HEK293 (cell line): ENCODE measurements around the gene CHID1.
A peak's percentile ranks its signal among the peaks of the same experiment; 100 is the strongest.

Source experiments
- BCL11B ChIP-seq: fragments of 450-650 bp; formaldehyde crosslinking; IDR thresholded peaks from 2 replicates; pipeline ENCODE4 v1.5.1; 2016; ENCODE audit warnings: low read depth, missing biosample characterization, missing genetic modification characterization
- HOXA7 ChIP-seq: sonication (generic); formaldehyde crosslinking; IDR thresholded peaks from 2 replicates; pipeline ENCODE4 v1.8.1; 2022; ENCODE audit warnings: missing genetic modification reagents, borderline replicate concordance
- KLF1 ChIP-seq: fragments of 450-650 bp; formaldehyde crosslinking; IDR thresholded peaks from 2 replicates; pipeline ENCODE4 v1.5.1; 2016; ENCODE audit warnings: missing biosample characterization, missing genetic modification characterization
- KLF8 ChIP-seq: fragments of 450-650 bp; formaldehyde crosslinking; IDR thresholded peaks from 2 replicates; pipeline ENCODE4 v1.5.1; 2016; ENCODE audit warnings: missing biosample characterization, missing genetic modification characterization
- KLF9 ChIP-seq: fragments of 450-650 bp; formaldehyde crosslinking; IDR thresholded peaks from 2 replicates; pipeline ENCODE4 v1.5.1; 2016; ENCODE audit warnings: missing biosample characterization, missing genetic modification characterization, low read depth
- MYNN ChIP-seq: fragments of 450-650 bp; formaldehyde crosslinking; IDR thresholded peaks from 2 replicates; pipeline ENCODE4 v1.5.1; 2016; ENCODE audit warnings: missing biosample characterization, missing genetic modification characterization, borderline replicate concordance
- YY1 ChIP-seq: fragments of 450-650 bp; formaldehyde crosslinking; IDR thresholded peaks from 2 replicates; pipeline ENCODE4 v1.5.1; 2018; ENCODE audit warnings: missing biosample characterization, missing genetic modification characterization
- ZNF138 ChIP-seq: fragments of 450-650 bp; formaldehyde crosslinking; IDR thresholded peaks from 2 replicates; pipeline ENCODE4 v1.5.1; 2016; ENCODE audit warnings: missing biosample characterization, missing genetic modification characterization, borderline replicate concordance
- ZNF140 ChIP-seq: fragments of 450-650 bp; formaldehyde crosslinking; IDR thresholded peaks from 2 replicates; pipeline ENCODE4 v1.5.1; 2016; ENCODE audit warnings: missing biosample characterization, missing genetic modification characterization
- ZNF157 ChIP-seq: fragments of 450-650 bp; formaldehyde crosslinking; IDR thresholded peaks from 2 replicates; pipeline ENCODE4 v1.5.1; 2016; ENCODE audit warnings: missing biosample characterization, missing genetic modification characterization
- ZNF248 ChIP-seq: fragments of 450-650 bp; formaldehyde crosslinking; IDR thresholded peaks from 2 replicates; pipeline ENCODE4 v1.5.1; 2017; ENCODE audit warnings: missing biosample characterization, missing genetic modification characterization
- ZNF341 ChIP-seq: fragments of 450-650 bp; formaldehyde crosslinking; IDR thresholded peaks from 2 replicates; pipeline ENCODE4; 2016; ENCODE audit warnings: low read depth, missing biosample characterization, missing genetic modification characterization
- ZNF558 ChIP-seq: fragments of 450-650 bp; formaldehyde crosslinking; IDR thresholded peaks from 2 replicates; pipeline ENCODE4 v1.5.1; 2016; ENCODE audit warnings: missing biosample characterization, missing genetic modification characterization
- ZSCAN30 ChIP-seq: fragments of 450-650 bp; IDR thresholded peaks from 2 replicates; pipeline ENCODE4 v1.5.1; 2018; ENCODE audit warnings: missing biosample characterization, mild to moderate bottlenecking, missing genetic modification characterization, moderate library complexity
- TF ChIP-seq, protein P1 (sequence below): fragments of 450-650 bp; formaldehyde crosslinking; IDR thresholded peaks from 2 replicates; pipeline ENCODE4 v1.5.1; 2016; ENCODE audit warnings: missing biosample characterization, missing genetic modification characterization, low read depth
- TF ChIP-seq, protein P2 (sequence below): fragments of 450-650 bp; formaldehyde crosslinking; IDR thresholded peaks from 2 replicates; pipeline ENCODE4 v1.5.1; 2016; ENCODE audit warnings: missing biosample characterization, missing genetic modification characterization
- TF ChIP-seq, protein P3 (sequence below): fragments of 450-650 bp; formaldehyde crosslinking; IDR thresholded peaks from 2 replicates; pipeline ENCODE4 v1.5.1; 2017; ENCODE audit warnings: missing biosample characterization, missing genetic modification characterization
- TF ChIP-seq, protein P4 (sequence below): fragments of 450-650 bp; formaldehyde crosslinking; IDR thresholded peaks from 2 replicates; pipeline ENCODE4 v1.5.1; 2016; ENCODE audit warnings: missing biosample characterization, missing genetic modification characterization
- TF ChIP-seq, protein P5 (sequence below): fragments of 450-650 bp; formaldehyde crosslinking; IDR thresholded peaks from 2 replicates; pipeline ENCODE4 v1.5.1; 2016; ENCODE audit warnings: missing biosample characterization, missing genetic modification characterization
- TF ChIP-seq, protein P6 (sequence below): fragments of 450-650 bp; formaldehyde crosslinking; IDR thresholded peaks from 2 replicates; pipeline ENCODE4 v1.5.1; 2016; ENCODE audit warnings: missing biosample characterization, missing genetic modification characterization
- TF ChIP-seq, protein P7 (sequence below): fragments of 450-650 bp; formaldehyde crosslinking; IDR thresholded peaks from 2 replicates; pipeline ENCODE4 v1.5.1; 2016; ENCODE audit warnings: missing biosample characterization, missing genetic modification characterization, borderline replicate concordance

Gene CHID1

DNA sequence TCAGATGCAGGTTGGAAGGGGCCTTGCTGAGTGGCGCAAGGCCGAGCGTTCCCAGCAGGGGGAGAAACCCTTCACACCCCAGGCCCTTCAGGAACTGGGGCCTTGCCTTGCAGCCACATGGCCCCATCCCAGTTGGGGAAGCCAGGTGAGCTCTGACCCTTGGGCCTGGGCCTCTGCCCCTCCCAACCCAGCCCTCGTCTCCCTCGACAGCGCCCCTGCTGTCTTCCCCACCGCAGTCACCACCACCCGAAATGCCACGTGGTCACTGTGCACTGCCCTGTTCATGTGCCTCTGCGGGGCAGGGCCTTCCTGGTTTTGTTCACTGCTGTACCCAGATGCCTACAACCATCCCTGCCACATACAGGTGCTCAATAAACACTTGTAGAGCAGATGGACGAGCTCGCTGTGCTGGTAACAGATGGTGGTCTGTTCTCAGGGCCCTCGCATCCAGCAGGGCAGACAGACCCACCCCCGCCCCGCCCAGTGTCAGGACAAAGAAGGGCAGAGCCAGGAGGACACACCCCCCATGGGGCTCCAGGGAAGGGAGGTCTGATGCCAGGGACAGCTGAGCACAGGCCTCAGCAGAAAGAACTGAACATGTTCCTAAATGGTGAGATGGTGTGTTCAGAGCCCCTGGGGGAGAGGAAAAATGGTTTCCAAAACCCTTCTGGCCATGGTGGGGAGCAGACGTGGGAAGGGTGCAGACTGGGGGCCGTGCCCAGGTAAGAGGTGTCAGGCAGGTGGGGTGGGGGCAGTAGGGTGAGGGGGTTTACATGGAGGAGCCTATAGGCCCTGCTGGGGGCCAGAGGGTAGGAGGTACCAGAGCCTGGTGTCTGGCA is 72.0 kb downstream of the CHID1 start (continued):
- TF ChIP-seq, protein P1, sequence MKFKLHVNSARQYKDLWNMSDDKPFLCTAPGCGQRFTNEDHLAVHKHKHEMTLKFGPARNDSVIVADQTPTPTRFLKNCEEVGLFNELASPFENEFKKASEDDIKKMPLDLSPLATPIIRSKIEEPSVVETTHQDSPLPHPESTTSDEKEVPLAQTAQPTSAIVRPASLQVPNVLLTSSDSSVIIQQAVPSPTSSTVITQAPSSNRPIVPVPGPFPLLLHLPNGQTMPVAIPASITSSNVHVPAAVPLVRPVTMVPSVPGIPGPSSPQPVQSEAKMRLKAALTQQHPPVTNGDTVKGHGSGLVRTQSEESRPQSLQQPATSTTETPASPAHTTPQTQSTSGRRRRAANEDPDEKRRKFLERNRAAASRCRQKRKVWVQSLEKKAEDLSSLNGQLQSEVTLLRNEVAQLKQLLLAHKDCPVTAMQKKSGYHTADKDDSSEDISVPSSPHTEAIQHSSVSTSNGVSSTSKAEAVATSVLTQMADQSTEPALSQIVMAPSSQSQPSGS (tag by site-specific recombination): no peak
- no peak for TF ChIP-seq ZNF138 (tag by site-specific recombination)
- TF ChIP-seq, protein P2, sequence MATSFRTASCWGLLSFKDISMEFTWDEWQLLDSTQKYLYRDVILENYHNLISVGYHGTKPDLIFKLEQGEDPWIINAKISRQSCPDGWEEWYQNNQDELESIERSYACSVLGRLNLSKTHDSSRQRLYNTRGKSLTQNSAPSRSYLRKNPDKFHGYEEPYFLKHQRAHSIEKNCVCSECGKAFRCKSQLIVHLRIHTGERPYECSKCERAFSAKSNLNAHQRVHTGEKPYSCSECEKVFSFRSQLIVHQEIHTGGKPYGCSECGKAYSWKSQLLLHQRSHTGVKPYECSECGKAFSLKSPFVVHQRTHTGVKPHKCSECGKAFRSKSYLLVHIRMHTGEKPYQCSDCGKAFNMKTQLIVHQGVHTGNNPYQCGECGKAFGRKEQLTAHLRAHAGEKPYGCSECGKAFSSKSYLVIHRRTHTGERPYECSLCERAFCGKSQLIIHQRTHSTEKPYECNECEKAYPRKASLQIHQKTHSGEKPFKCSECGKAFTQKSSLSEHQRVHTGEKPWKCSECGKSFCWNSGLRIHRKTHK: no peak
- TF ChIP-seq MYNN (tag by site-specific recombination): no peak
- TF ChIP-seq HOXA7 (CRISPR knock-in tag): no peak
- TF ChIP-seq, protein P3, sequence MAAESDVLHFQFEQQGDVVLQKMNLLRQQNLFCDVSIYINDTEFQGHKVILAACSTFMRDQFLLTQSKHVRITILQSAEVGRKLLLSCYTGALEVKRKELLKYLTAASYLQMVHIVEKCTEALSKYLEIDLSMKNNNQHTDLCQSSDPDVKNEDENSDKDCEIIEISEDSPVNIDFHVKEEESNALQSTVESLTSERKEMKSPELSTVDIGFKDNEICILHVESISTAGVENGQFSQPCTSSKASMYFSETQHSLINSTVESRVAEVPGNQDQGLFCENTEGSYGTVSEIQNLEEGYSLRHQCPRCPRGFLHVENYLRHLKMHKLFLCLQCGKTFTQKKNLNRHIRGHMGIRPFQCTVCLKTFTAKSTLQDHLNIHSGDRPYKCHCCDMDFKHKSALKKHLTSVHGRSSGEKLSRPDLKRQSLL: no peak
- TF ChIP-seq ZNF140 (tag by site-specific recombination): no peak
- TF ChIP-seq, protein P4, sequence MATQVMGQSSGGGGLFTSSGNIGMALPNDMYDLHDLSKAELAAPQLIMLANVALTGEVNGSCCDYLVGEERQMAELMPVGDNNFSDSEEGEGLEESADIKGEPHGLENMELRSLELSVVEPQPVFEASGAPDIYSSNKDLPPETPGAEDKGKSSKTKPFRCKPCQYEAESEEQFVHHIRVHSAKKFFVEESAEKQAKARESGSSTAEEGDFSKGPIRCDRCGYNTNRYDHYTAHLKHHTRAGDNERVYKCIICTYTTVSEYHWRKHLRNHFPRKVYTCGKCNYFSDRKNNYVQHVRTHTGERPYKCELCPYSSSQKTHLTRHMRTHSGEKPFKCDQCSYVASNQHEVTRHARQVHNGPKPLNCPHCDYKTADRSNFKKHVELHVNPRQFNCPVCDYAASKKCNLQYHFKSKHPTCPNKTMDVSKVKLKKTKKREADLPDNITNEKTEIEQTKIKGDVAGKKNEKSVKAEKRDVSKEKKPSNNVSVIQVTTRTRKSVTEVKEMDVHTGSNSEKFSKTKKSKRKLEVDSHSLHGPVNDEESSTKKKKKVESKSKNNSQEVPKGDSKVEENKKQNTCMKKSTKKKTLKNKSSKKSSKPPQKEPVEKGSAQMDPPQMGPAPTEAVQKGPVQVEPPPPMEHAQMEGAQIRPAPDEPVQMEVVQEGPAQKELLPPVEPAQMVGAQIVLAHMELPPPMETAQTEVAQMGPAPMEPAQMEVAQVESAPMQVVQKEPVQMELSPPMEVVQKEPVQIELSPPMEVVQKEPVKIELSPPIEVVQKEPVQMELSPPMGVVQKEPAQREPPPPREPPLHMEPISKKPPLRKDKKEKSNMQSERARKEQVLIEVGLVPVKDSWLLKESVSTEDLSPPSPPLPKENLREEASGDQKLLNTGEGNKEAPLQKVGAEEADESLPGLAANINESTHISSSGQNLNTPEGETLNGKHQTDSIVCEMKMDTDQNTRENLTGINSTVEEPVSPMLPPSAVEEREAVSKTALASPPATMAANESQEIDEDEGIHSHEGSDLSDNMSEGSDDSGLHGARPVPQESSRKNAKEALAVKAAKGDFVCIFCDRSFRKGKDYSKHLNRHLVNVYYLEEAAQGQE (tag by site-specific recombination): no peak
- peak; percentile 30; the same call in 1 of the 2 replicates for TF ChIP-seq KLF8
- TF ChIP-seq ZNF558 (tag by site-specific recombination): no peak
- TF ChIP-seq, protein P5, sequence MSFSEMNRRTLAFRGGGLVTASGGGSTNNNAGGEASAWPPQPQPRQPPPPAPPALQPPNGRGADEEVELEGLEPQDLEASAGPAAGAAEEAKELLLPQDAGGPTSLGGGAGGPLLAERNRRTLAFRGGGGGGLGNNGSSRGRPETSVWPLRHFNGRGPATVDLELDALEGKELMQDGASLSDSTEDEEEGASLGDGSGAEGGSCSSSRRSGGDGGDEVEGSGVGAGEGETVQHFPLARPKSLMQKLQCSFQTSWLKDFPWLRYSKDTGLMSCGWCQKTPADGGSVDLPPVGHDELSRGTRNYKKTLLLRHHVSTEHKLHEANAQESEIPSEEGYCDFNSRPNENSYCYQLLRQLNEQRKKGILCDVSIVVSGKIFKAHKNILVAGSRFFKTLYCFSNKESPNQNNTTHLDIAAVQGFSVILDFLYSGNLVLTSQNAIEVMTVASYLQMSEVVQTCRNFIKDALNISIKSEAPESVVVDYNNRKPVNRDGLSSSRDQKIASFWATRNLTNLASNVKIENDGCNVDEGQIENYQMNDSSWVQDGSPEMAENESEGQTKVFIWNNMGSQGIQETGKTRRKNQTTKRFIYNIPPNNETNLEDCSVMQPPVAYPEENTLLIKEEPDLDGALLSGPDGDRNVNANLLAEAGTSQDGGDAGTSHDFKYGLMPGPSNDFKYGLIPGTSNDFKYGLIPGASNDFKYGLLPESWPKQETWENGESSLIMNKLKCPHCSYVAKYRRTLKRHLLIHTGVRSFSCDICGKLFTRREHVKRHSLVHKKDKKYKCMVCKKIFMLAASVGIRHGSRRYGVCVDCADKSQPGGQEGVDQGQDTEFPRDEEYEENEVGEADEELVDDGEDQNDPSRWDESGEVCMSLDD (tag by site-specific recombination): no peak
- TF ChIP-seq KLF9 (tag by site-specific recombination): peak; percentile 67
- no peak for TF ChIP-seq YY1 (tag by site-specific recombination)
- TF ChIP-seq BCL11B (tag by site-specific recombination): no peak
- peak; percentile 78 for TF ChIP-seq KLF1 (tag by site-specific recombination)
- TF ChIP-seq ZSCAN30: 0 out of 2 replicates have a peak, but pooled peaks have one; percentile 17
- TF ChIP-seq ZNF341 (tag by site-specific recombination): peak; percentile 14; the same call in 1 of the 2 replicates
- TF ChIP-seq ZNF157: no peak
- no peak for TF ChIP-seq ZNF248 (tag by site-specific recombination)
- TF ChIP-seq, protein P6, sequence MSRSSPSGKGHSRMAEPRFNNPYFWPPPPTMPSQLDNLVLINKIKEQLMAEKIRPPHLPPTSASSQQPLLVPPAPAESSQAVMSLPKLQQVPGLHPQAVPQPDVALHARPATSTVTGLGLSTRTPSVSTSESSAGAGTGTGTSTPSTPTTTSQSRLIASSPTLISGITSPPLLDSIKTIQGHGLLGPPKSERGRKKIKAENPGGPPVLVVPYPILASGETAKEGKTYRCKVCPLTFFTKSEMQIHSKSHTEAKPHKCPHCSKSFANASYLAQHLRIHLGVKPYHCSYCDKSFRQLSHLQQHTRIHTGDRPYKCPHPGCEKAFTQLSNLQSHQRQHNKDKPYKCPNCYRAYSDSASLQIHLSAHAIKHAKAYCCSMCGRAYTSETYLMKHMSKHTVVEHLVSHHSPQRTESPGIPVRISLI: no peak
- TF ChIP-seq, protein P7, sequence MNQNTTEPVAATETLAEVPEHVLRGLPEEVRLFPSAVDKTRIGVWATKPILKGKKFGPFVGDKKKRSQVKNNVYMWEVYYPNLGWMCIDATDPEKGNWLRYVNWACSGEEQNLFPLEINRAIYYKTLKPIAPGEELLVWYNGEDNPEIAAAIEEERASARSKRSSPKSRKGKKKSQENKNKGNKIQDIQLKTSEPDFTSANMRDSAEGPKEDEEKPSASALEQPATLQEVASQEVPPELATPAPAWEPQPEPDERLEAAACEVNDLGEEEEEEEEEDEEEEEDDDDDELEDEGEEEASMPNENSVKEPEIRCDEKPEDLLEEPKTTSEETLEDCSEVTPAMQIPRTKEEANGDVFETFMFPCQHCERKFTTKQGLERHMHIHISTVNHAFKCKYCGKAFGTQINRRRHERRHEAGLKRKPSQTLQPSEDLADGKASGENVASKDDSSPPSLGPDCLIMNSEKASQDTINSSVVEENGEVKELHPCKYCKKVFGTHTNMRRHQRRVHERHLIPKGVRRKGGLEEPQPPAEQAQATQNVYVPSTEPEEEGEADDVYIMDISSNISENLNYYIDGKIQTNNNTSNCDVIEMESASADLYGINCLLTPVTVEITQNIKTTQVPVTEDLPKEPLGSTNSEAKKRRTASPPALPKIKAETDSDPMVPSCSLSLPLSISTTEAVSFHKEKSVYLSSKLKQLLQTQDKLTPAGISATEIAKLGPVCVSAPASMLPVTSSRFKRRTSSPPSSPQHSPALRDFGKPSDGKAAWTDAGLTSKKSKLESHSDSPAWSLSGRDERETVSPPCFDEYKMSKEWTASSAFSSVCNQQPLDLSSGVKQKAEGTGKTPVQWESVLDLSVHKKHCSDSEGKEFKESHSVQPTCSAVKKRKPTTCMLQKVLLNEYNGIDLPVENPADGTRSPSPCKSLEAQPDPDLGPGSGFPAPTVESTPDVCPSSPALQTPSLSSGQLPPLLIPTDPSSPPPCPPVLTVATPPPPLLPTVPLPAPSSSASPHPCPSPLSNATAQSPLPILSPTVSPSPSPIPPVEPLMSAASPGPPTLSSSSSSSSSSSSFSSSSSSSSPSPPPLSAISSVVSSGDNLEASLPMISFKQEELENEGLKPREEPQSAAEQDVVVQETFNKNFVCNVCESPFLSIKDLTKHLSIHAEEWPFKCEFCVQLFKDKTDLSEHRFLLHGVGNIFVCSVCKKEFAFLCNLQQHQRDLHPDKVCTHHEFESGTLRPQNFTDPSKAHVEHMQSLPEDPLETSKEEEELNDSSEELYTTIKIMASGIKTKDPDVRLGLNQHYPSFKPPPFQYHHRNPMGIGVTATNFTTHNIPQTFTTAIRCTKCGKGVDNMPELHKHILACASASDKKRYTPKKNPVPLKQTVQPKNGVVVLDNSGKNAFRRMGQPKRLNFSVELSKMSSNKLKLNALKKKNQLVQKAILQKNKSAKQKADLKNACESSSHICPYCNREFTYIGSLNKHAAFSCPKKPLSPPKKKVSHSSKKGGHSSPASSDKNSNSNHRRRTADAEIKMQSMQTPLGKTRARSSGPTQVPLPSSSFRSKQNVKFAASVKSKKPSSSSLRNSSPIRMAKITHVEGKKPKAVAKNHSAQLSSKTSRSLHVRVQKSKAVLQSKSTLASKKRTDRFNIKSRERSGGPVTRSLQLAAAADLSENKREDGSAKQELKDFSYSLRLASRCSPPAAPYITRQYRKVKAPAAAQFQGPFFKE (tag by site-specific recombination): no peak
